Suprapubic skin (tissue), 4 donors: ENCODE results near the gene GNB2. TPM values are rescaled to one million over a fixed set of nuclear protein-coding genes. Genes with fewer than 3 reads are reported as not detected.

Experiments
- DNase-seq, 2 donors: peaks; one replicate each; pipeline ENCODE4 v3.0.0-alpha.2; 2019; ENCODE audit warnings: low spot score in 2 of 2
- H3K27ac ChIP-seq: fragments of 200-600 bp; sonication (generic); one replicate; pipeline ENCODE4 v1.5.1; 2019
- H3K27me3 ChIP-seq: fragments of 200-600 bp; sonication (generic); one replicate; pipeline ENCODE4 v1.5.1; 2019
- H3K36me3 ChIP-seq: fragments of 200-600 bp; sonication (generic); one replicate; pipeline ENCODE4 v1.5.1; 2019
- H3K4me1 ChIP-seq: fragments of 200-600 bp; sonication (generic); one replicate; pipeline ENCODE4 v1.5.1; 2019
- H3K4me3 ChIP-seq: fragments of 200-600 bp; sonication (generic); one replicate; pipeline ENCODE4 v1.5.1; 2019; ENCODE audit warnings: mild to moderate bottlenecking
- H3K9me3 ChIP-seq: fragments of 200-600 bp; sonication (generic); one replicate; pipeline ENCODE4 v1.5.1; 2019
- CTCF ChIP-seq, 2 donors: fragments of 200-600 bp in 1 of 2; fragments of 450-650 bp in 1 of 2; sonication (generic) in 1 of 2; IDR thresholded peaks; one replicate each; pipeline ENCODE4 v1.5.1; 2016 to 2019; ENCODE audit warnings: antibody characterized with exemption in 2 of 2, mild to moderate bottlenecking in 1 of 2, moderate library complexity in 1 of 2
- EP300 ChIP-seq: sonication (generic); formaldehyde crosslinking; IDR thresholded peaks from one replicate; pipeline ENCODE4 v1.6.1; 2017; ENCODE audit warnings: antibody characterized with exemption
- POLR2A ChIP-seq, 2 donors: fragments of 450-650 bp; IDR thresholded peaks; one replicate each; pipeline ENCODE4 v1.6.1; 2017; ENCODE audit warnings: antibody characterized with exemption in 2 of 2, mild to moderate bottlenecking in 2 of 2, moderate library complexity in 2 of 2
- POLR2AphosphoS5 ChIP-seq, 3 donors: sonication (generic); formaldehyde crosslinking; IDR thresholded peaks; one replicate each; pipeline ENCODE4 v1.6.1; 2017; ENCODE audit warnings: antibody characterized with exemption in 3 of 3
- WGBS: methylation state at CpG from one replicate; pipeline ENCODE4 v1.1.5; 2018; 5-methylcytosine and 5-hydroxymethylcytosine counted together
- total RNA-seq, 4 donors: library from RNA; depleted of rRNA; stranded (reverse); fragments of >200 nt; gene quantifications; one replicate each; pipeline ENCODE4 v1.1.0, GENCODE V29; 2016

GNB2 gene
- total RNA-seq, 4 donors from 2014 or later = 228 to 311 (median 300) TPM

DNA sequence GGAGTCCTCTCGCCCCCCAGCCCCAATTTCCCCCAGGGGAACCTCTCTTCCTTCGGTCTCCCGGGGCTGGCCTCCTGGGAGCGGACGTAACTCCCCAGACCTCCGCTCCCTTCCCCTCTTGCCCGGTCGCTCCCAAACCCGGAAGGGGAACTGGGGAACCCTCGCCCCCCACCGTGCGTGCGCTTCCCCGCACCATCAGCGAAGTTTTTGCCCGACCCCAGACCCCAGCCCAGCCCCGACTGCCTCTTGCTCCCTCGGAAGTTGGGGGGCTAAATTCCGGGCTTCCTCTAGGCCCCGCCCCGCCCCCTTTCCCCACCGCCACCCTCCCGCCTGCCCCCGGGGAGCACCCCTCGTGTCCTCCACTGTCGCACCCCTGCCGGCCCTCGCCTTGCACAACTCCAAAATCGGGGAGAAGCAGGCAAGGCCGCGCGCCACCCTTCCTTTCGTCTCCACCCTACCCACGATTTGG, 436 bp downstream of the GNB2 start:
- H3K9me3 ChIP-seq = no peaks in the 10 kb centered on the region

DNA sequence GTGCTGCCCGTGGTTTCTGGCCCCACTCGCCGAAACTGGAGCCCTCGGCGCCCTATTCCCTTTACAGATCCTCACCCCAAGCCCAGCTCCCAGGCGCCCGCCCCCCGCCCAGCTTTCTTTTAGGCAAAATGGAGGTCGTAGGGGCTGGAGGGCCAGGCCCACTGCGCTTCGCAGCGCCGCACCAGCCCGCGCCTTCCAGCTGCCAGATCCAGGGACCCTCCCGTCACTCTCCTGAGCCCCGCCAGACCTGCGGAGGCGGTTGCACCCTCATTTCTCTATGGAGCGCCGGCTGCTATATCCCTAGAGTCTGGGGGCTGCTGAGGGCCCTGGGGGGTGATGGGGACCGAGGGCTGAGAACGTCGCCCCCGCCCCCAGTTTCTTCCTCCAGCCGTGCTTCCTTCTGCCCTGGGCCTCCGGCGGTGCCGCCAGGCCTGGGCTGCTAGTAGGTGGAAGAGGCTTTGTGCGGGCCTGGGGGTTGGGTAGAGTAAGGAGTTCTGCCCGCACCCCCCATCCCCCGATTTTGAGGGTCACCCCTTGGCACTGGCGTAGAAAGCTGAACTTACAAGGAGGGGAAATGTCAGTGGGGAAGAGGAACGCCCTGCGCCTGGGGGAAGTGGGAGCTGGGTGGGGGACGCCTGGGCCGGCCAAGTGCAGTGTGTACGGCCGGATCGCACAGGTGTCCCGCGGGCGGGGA, 1.0 kb downstream of the GNB2 start:
- H3K4me3 ChIP-seq = peak overlapping the region; percentile 87
- H3K36me3 ChIP-seq = peaks cover 31% of the 10 kb centered on the region
- no peak for TF ChIP-seq CTCF (IDR thresholded peaks at IDR 0.05)
- no peak for TF ChIP-seq POLR2AphosphoS5 (IDR thresholded peaks at IDR 0.05)
- no peak for TF ChIP-seq POLR2A (IDR thresholded peaks at IDR 0.05)
- no peak for TF ChIP-seq EP300
- H3K27me3 ChIP-seq = no peaks in the 10 kb centered on the region
- peak overlapping the region; percentile 93 for H3K27ac ChIP-seq
- 1% methylated on average over 20 of the region's 43 CpGs for WGBS
- peaks cover 40% of the 10 kb centered on the region for H3K4me1 ChIP-seq
- H3K9me3 ChIP-seq = no peaks in the 10 kb centered on the region
- peak in 1 of 2 donors; percentile 82 for DNase-seq

More for the DNA sequence above, 436 bp downstream of the GNB2 start:
- Histone ChIP-seq H3K27me3 (no peaks in the 10 kb centered on the region), H3K36me3 (peaks cover 26% of the 10 kb centered on the region), H3K4me3 (peak overlapping the region; percentile 87), H3K27ac (peak overlapping the region; percentile 93), H3K4me1 (peaks cover 35% of the 10 kb centered on the region)
- TF ChIP-seq POLR2AphosphoS5 (IDR thresholded peaks at IDR 0.05) = no peak
- TF ChIP-seq CTCF (IDR thresholded peaks at IDR 0.05) = no peak
- TF ChIP-seq EP300 = no peak
- TF ChIP-seq POLR2A (IDR thresholded peaks at IDR 0.05) = no peak
- WGBS = under 1% methylated on average over 28 of the region's 34 CpGs
- DNase-seq = peak in 1 of 2 donors; percentile 85

DNA sequence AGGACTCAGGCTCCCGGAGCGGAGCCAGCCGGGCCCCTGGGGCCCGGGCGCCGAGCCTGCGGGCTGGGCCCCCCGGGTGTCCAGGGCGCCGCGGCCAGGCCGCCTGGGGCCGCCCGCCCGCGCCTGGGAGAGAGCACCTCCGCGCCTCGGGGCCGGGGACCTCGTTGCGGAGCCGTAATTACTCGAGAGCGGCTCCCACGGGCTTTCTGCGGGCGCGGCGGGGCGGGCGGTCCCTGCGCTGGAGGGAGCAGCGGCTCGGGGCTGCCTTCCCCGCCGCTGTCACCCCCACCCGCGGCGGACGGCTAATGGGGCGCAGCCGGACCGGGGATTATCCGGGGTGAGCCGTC, 1.5 kb downstream of the GNB2 start:
- Histone ChIP-seq H3K36me3 (peaks cover 34% of the 10 kb centered on the region), H3K9me3 (no peaks in the 10 kb centered on the region), H3K27me3 (no peaks in the 10 kb centered on the region), H3K27ac (peak overlapping the region; percentile 93), H3K4me1 (peaks cover 46% of the 10 kb centered on the region), H3K4me3 (peak overlapping the region; percentile 87)
- DNase-seq = no peak
- TF ChIP-seq CTCF (IDR thresholded peaks at IDR 0.05) (no peak), EP300 (no peak)
- WGBS = no CpG with 5 or more reads among the region's 46 CpGs

- TF ChIP-seq POLR2AphosphoS5 (IDR thresholded peaks at IDR 0.05) (peak in 1 of 3 donors; percentile 28), POLR2A (IDR thresholded peaks at IDR 0.05) (no peak)
- H3K4me1 ChIP-seq = peaks cover 52% of the 10 kb centered on the region
- DNase-seq = peak; percentile 91 to 93
- peaks cover 34% of the 10 kb centered on the region for H3K36me3 ChIP-seq
- H3K9me3 ChIP-seq = no peaks in the 10 kb centered on the region
- WGBS = under 1% methylated on average over 23 of the region's 59 CpGs
- H3K4me3 ChIP-seq = peak overlapping the region; percentile 87
- H3K27me3 ChIP-seq = no peaks in the 10 kb centered on the region
- peak overlapping the region; percentile 93 for H3K27ac ChIP-seq
Measured at GRCh38 chr7:100675581-100676350, 2.2 kb downstream of the GNB2 start.

- peak in 1 of 2 donors; percentile 69 for DNase-seq
- H3K4me3 ChIP-seq = peak overlapping the region; percentile 87
- H3K4me1 ChIP-seq = peaks cover 55% of the 10 kb centered on the region
- H3K36me3 ChIP-seq = peaks cover 38% of the 10 kb centered on the region
- TF ChIP-seq POLR2A (IDR thresholded peaks at IDR 0.05) = no peak
- TF ChIP-seq EP300 = no peak
- no peak for TF ChIP-seq POLR2AphosphoS5 (IDR thresholded peaks at IDR 0.05)
- TF ChIP-seq CTCF (IDR thresholded peaks at IDR 0.05) = no peak
- WGBS = 79% methylated on average over 17 of the region's 23 CpGs
- no peaks in the 10 kb centered on the region for H3K9me3 ChIP-seq
- peak overlapping the region; percentile 93 for H3K27ac ChIP-seq
- no peaks in the 10 kb centered on the region for H3K27me3 ChIP-seq
Measured at GRCh38 chr7:100676501-100677306, 3.2 kb downstream of the GNB2 start.
